ENCODE results near the gene KCNIP2. TPM values are rescaled to one million over a fixed set of nuclear protein-coding genes. Genes with fewer than 3 reads are reported as not detected.

Gene KCNIP2
- total RNA-seq, 1 experiment from 2014 or later = 8.5 TPM

- TF ChIP-seq CTCF (IDR thresholded peaks at IDR 0.05 in 2 of 3, conservative IDR thresholded peaks at IDR 0.05 in 1 of 3; ENCODE audit: borderline replicate concordance in 1 of 3, insufficient read depth in 1 of 3, low read depth in 2 of 3, low read length in 2 of 3) (no peak), CBX3 (IDR thresholded peaks at IDR 0.05; ENCODE audit: low read depth) (no peak), EGR1 (IDR thresholded peaks at IDR 0.05; ENCODE audit: low read depth) (no peak), SRF (IDR thresholded peaks at IDR 0.05; ENCODE audit: low read depth) (no peak), JUND (IDR thresholded peaks at IDR 0.05) (no peak), SIN3A (IDR thresholded peaks at IDR 0.05; ENCODE audit: low read depth) (no peak)
Measured at GRCh38 chr10:101832325-101832771, 11.3 kb downstream of the KCNIP2 start (continued).

- TSS peak; percentile 41 for BruUV-seq (replicated peaks)
Measured at GRCh38 chr10:101831169-101831811, 12.3 kb downstream of the KCNIP2 start.

More at GRCh38 chr10:101831169-101831811, 12.3 kb downstream of the KCNIP2 start:
- Histone ChIP-seq H3K4me3 (replicated peaks in 1 of 2; ENCODE audit: low read depth in 1 of 2, low read length in 2 of 2) (peak overlapping the region; percentile 32 to 58), H3K4me1 (ENCODE audit: control insufficient read depth in 1 of 2, insufficient read depth in 2 of 2, low read length in 2 of 2) (peaks cover 18 to 43% of the 10 kb centered on the region in 2 experiments), H3K4me2 (ENCODE audit: low read length) (peak overlapping the region; percentile 95), H2AFZ (ENCODE audit: low read depth, low read length, poor library complexity, severe bottlenecking) (no peak overlapping the region), H3K27me3 (ENCODE audit: insufficient read depth, low read length) (no peaks in the 10 kb centered on the region), H3K36me3 (ENCODE audit: control insufficient read depth in 1 of 2, insufficient read depth in 2 of 2, low read length in 2 of 2) (no peaks in the 10 kb centered on the region), H4K20me1 (ENCODE audit: insufficient read depth) (no peaks in the 10 kb centered on the region), H3K9me2 (ENCODE audit: insufficient read depth) (no peaks in the 10 kb centered on the region), H3K9me3 (ENCODE audit: control insufficient read depth in 1 of 2, insufficient read depth in 1 of 2, low read depth in 1 of 2, low read length in 2 of 2) (no peaks in the 10 kb centered on the region), H3K27ac (ENCODE audit: low read depth, low read length) (peak overlapping the region; percentile 93), H3K9ac (ENCODE audit: low read length) (peak overlapping the region; percentile 67), H3K79me2 (ENCODE audit: insufficient read depth, low read length) (no peaks in the 10 kb centered on the region)
- CTCF ChIA-PET = no interaction called here
- intact Hi-C loops (cut with micrococcal nuclease) = no loop called here
- TF ChIP-seq RAD21 (IDR thresholded peaks at IDR 0.05; ENCODE audit: low read depth) (no peak), REST (IDR thresholded peaks at IDR 0.05; ENCODE audit: low read depth) (no peak), SP1 (IDR thresholded peaks at IDR 0.05; ENCODE audit: low read depth) (no peak), ZBTB33 (IDR thresholded peaks at IDR 0.05; ENCODE audit: extremely low read depth, insufficient replicate concordance, low read length) (no peak), SIN3A (IDR thresholded peaks at IDR 0.05; ENCODE audit: low read depth) (no peak), POLR2A (IDR thresholded peaks at IDR 0.05; ENCODE audit: borderline replicate concordance, extremely low read depth, insufficient read depth, insufficient read length) (no peak), TCF7L2 (IDR thresholded peaks at IDR 0.05; ENCODE audit: borderline replicate concordance, extremely low read depth, insufficient read depth, insufficient read length) (no peak), EGR1 (IDR thresholded peaks at IDR 0.05; ENCODE audit: low read depth) (no peak), CBX3 (IDR thresholded peaks at IDR 0.05; ENCODE audit: low read depth) (no peak), MAX (IDR thresholded peaks at IDR 0.05) (no peak)
- ATAC-seq (no peak), DNase-seq (ENCODE audit: low read depth, low spot score) (no peak)
- POLR2A ChIA-PET = no interaction called here
- RAD21 ChIA-PET (ENCODE audit: low non-redundant PET in 1 of 2, low total read pairs in 2 of 2, uncharacterized antibody in 2 of 2, unreplicated experiment in 2 of 2) = no interaction called here

All from HCT116 (cell line).